ENCODE measurements around the gene NEGR1. TPM values are rescaled to one million over a fixed set of nuclear protein-coding genes. Genes with fewer than 3 reads are reported as not detected.

Gene NEGR1
- total and polyA plus RNA-seq, 9 of the 15 experiments (the other 6 are each of a cell fraction or from before 2014, with no cell fraction given), result not detected

- no peak overlapping the region for H3K27ac ChIP-seq (ENCODE audit: extremely low read depth, low read depth, low read length)
- H3K9me1 ChIP-seq (ENCODE audit: control insufficient read depth, insufficient read depth, low read length), result no peaks in the 10 kb centered on the region
- H2AFZ ChIP-seq (ENCODE audit: low read depth, low read length), result no peak overlapping the region
- H3K4me1 ChIP-seq (replicated peaks in 1 of 2; ENCODE audit: control insufficient read depth in 2 of 2, insufficient read depth in 2 of 2, low read length in 2 of 2), result no peaks in the 10 kb centered on the region
- FAIRE-seq (no peak), ATAC-seq (no peak), DNase-seq (ENCODE audit: extremely low read depth in 1 of 4, low spot score in 3 of 4) (no peak)
- H3K9ac ChIP-seq (ENCODE audit: insufficient read depth in 1 of 2, low read depth in 2 of 2, low read length in 2 of 2), result no peak overlapping the region
- ChIA-PET CTCF (ENCODE audit: low intra/inter-chr PET ratio) (no interaction called here), POLR2A (no interaction called here)
- H3K36me3 ChIP-seq (ENCODE audit: control insufficient read depth, insufficient read depth, low read length), result no peaks in the 10 kb centered on the region
- no peaks in the 10 kb centered on the region for H3K79me2 ChIP-seq (ENCODE audit: control insufficient read depth, insufficient read depth, low read length)
- in situ Hi-C loops (cut with MboI) (no loop called here), intact Hi-C loops (cut with micrococcal nuclease) (no loop called here)
- no peaks in the 10 kb centered on the region for H4K20me1 ChIP-seq (replicated peaks; ENCODE audit: control insufficient read depth, insufficient read depth, low read length)
- no peak overlapping the region for H3K4me2 ChIP-seq (ENCODE audit: insufficient read depth, low read length)
- 0 out of 2 replicates have a peak, but pooled peaks cover 1% of the 10 kb centered on the region for H3K9me3 ChIP-seq (replicated peaks; ENCODE audit: control insufficient read depth, insufficient read depth, low read depth, low read length)
- no peak overlapping the region for H3K4me3 ChIP-seq
- BruUV-seq (replicated peaks), result no TSS peak
- H3K27me3 ChIP-seq (ENCODE audit: control insufficient read depth in 2 of 2, insufficient read depth in 2 of 2, low read length in 2 of 2), result no peaks in the 10 kb centered on the region
- WGBS (ENCODE audit: insufficient coverage, low coverage, missing lambda C conversion rate), result 0% methylated on average over 1 of the region's 1 CpG
- TF ChIP-seq RBM14 (IDR thresholded peaks at IDR 0.05; ENCODE audit: borderline replicate concordance, insufficient read depth, low read depth, low read length) (no peak), MAFF (IDR thresholded peaks at IDR 0.05; ENCODE audit: low read length) (no peak), TFAM (CRISPR knock-in tag; conservative IDR thresholded peaks at IDR 0.05) (no peak), ELF4 (CRISPR knock-in tag; IDR thresholded peaks at IDR 0.05) (no peak), SMAD2 (IDR thresholded peaks at IDR 0.05; ENCODE audit: low read depth, low read length) (no peak), OTX1 (CRISPR knock-in tag; IDR thresholded peaks at IDR 0.05) (no peak), ZNF586 (CRISPR knock-in tag; conservative IDR thresholded peaks at IDR 0.05) (no peak), ZNF511 (CRISPR knock-in tag; IDR thresholded peaks at IDR 0.05) (no peak), GATAD2A (IDR thresholded peaks at IDR 0.05) (no peak), ZNF764 (CRISPR knock-in tag; IDR thresholded peaks at IDR 0.05; ENCODE audit: low read depth) (no peak), ZNF431 (CRISPR knock-in tag; IDR thresholded peaks at IDR 0.05) (no peak), ZC3H11A (IDR thresholded peaks at IDR 0.05; ENCODE audit: low read depth, low read length) (no peak), RCOR1 (IDR thresholded peaks at IDR 0.05; ENCODE audit: borderline replicate concordance in 1 of 2, low read depth in 2 of 2, low read length in 2 of 2) (no peak), TFAP4 (CRISPR knock-in tag; IDR thresholded peaks at IDR 0.05; ENCODE audit: borderline replicate concordance) (no peak), ZC3H4 (CRISPR knock-in tag; IDR thresholded peaks at IDR 0.05; ENCODE audit: borderline replicate concordance) (no peak), TCF7L2 (IDR thresholded peaks at IDR 0.05; ENCODE audit: low read depth, low read length) (no peak), ARID4B (CRISPR knock-in tag; IDR thresholded peaks at IDR 0.05) (no peak), SMAD1 (IDR thresholded peaks at IDR 0.05; ENCODE audit: low read depth, low read length, partially characterized antibody) (no peak)
Measured at GRCh38 chr1:71914626-71915025, 367.7 kb downstream of the NEGR1 start.
